Panc1 (cell line): ENCODE measurements around the gene RAI2. TPM values are rescaled to one million over a fixed set of nuclear protein-coding genes. Genes with fewer than 3 reads are reported as not detected.

ENCODE experiments used
- ATAC-seq: fragments of 200-7000 bp; cut with Tn5 transposase; 2 replicates; pipeline ENCODE4 v1.9.1; 2020; ENCODE audit warnings: mild to moderate bottlenecking, moderate library complexity
- BruUV-seq: library from RNA; stranded (reverse); fragments of 400-500 nt; replicated peaks from 2 replicates; lab custom pipeline; 2021; lab: Mats Ljungman, UMichigan
- CTCF ChIA-PET: fragments of 300-600 bp; sonication (Branson Sonifier 250); formaldehyde crosslinking; loops from one replicate; lab custom pipeline; 2022; ENCODE audit warnings: antibody characterized with exemption; lab: Charles Lee
- POLR2A ChIA-PET: fragments of 300-600 bp; sonication (Branson Sonifier 250); formaldehyde crosslinking; loops from one replicate; lab custom pipeline; 2022; ENCODE audit warnings: antibody characterized with exemption; lab: Charles Lee
- DNase-seq: peaks from one replicate; pipeline ENCODE4 v3.0.0-alpha.2; 2010; ENCODE audit warnings: low read depth, low spot score
- H3K27ac ChIP-seq: 2 replicates; pipeline ENCODE4 v1.5.1; 2011; ENCODE audit warnings: mild to moderate bottlenecking, low read length, inconsistent platforms
- H3K27me3 ChIP-seq: fragments of 200-500 bp; sonication (Bioruptor generic); 2 replicates; pipeline ENCODE4 v1.6.0; 2014; ENCODE audit warnings: low read length, inconsistent platforms; ENCODE audit not compliant: control insufficient read depth, insufficient read depth
- H3K36me3 ChIP-seq: fragments of 200-500 bp; sonication (Bioruptor generic); 2 replicates; pipeline ENCODE4 v1.5.1; 2014; ENCODE audit warnings: inconsistent platforms, mild to moderate bottlenecking, low read length, moderate library complexity; ENCODE audit not compliant: control insufficient read depth, insufficient read depth
- H3K4me1 ChIP-seq: 2 replicates; pipeline ENCODE4 v1.5.1; 2011; ENCODE audit warnings: inconsistent platforms, mild to moderate bottlenecking, low read length, moderate library complexity; ENCODE audit not compliant: control insufficient read depth, insufficient read depth
- H3K4me3 ChIP-seq, 2 experiments: 2 replicates each; pipeline ENCODE4 v1.5.1; 2011 to 2012; ENCODE audit warnings: low read depth in 2 of 2, low read length in 2 of 2, mild to moderate bottlenecking in 2 of 2, inconsistent platforms in 1 of 2, moderate library complexity in 1 of 2
- H3K9me3 ChIP-seq: fragments of 200-500 bp; sonication (Bioruptor generic); 2 replicates; pipeline ENCODE4 v1.5.1; 2014; ENCODE audit warnings: low read depth, mild to moderate bottlenecking, inconsistent platforms, low read length, moderate library complexity; ENCODE audit not compliant: control insufficient read depth, insufficient read depth
- CTCF ChIP-seq: fragments of 450-650 bp; IDR thresholded peaks from 2 replicates; pipeline ENCODE4 v1.5.1; 2017; ENCODE audit warnings: mild to moderate bottlenecking
- POLR2AphosphoS5 ChIP-seq: IDR thresholded peaks from 2 replicates; pipeline ENCODE4 v1.6.1; 2012; ENCODE audit warnings: mild to moderate bottlenecking, low read depth, low read length, moderate library complexity
- REST ChIP-seq, 2 experiments: IDR thresholded peaks; 2 replicates each; pipeline ENCODE4 v1.6.1; 2011 to 2012; ENCODE audit warnings: low read depth in 2 of 2, control low read depth in 1 of 2, low read length in 1 of 2, mild to moderate bottlenecking in 1 of 2, moderate library complexity in 1 of 2; ENCODE audit not compliant: insufficient read depth in 1 of 2
- SIN3A ChIP-seq: IDR thresholded peaks from 2 replicates; pipeline ENCODE4 v1.6.1; 2012; ENCODE audit warnings: low read depth, mild to moderate bottlenecking, low read length, moderate library complexity, borderline replicate concordance; ENCODE audit not compliant: insufficient read depth
- TCF7L2 ChIP-seq: IDR thresholded peaks from 2 replicates; pipeline ENCODE4 v1.6.1; 2011; ENCODE audit warnings: mild to moderate bottlenecking, low read depth, low read length, inconsistent platforms
- in situ Hi-C: cut with HindIII; loops from 2 replicates; pipeline ENCODE4 v1.10.0; 2016; ENCODE audit warnings: low sequenced_read_pairs, low pct_unique_long_range_greater_than_20kb
- intact Hi-C: fragments of 100-400 bp; cut with micrococcal nuclease; formaldehyde crosslinking; loops from one replicate; pipeline ENCODE4 v1.10.0; 2022; ENCODE audit not compliant: unreplicated experiment
- total RNA-seq: library from RNA; stranded (reverse); gene quantifications from one replicate; pipeline ENCODE4 v1.2.1, GENCODE V29; 2021; ENCODE audit not compliant: unreplicated experiment

Gene RAI2
- total RNA-seq, 1 experiment from 2014 or later, result 0.13 TPM

GRCh38 chrX:17888421-17888820 lies 27.3 kb upstream of the RAI2 start:
- intact Hi-C loops (no loop called here), in situ Hi-C loops (no loop called here)
- CTCF ChIA-PET, result no interaction called here
- BruUV-seq, result no TSS peak
- DNase-seq (no peak), ATAC-seq (no peak)
- Histone ChIP-seq H3K27ac (no peak overlapping the region), H3K4me1 (no peaks in the 10 kb centered on the region), H3K4me3 (no peak overlapping the region), H3K9me3 (no peaks in the 10 kb centered on the region), H3K36me3 (no peaks in the 10 kb centered on the region), H3K27me3 (no peaks in the 10 kb centered on the region)
- TF ChIP-seq REST (IDR thresholded peaks at IDR 0.05; ENCODE audit: insufficient read depth in 1 of 2, low read depth in 2 of 2, low read length in 1 of 2) (no peak), TCF7L2 (no peak), SIN3A (no peak), POLR2AphosphoS5 (no peak), CTCF (no peak)
- POLR2A ChIA-PET, result no interaction called here

GRCh38 chrX:17882680-17883079 lies 21.6 kb upstream of the RAI2 start:
- Histone ChIP-seq H3K4me3 (no peak overlapping the region), H3K4me1 (no peaks in the 10 kb centered on the region), H3K9me3 (no peaks in the 10 kb centered on the region), H3K27me3 (no peaks in the 10 kb centered on the region), H3K36me3 (no peaks in the 10 kb centered on the region), H3K27ac (no peak overlapping the region)
- DNase-seq (no peak), ATAC-seq (no peak)
- BruUV-seq, result no TSS peak
- CTCF ChIA-PET, result no interaction called here
- in situ Hi-C loops (no loop called here), intact Hi-C loops (no loop called here)
- POLR2A ChIA-PET, result no interaction called here
- TF ChIP-seq POLR2AphosphoS5 (no peak), SIN3A (no peak), TCF7L2 (no peak), REST (IDR thresholded peaks at IDR 0.05; ENCODE audit: insufficient read depth in 1 of 2, low read depth in 2 of 2, low read length in 1 of 2) (no peak), CTCF (no peak)
